ENCODE results near the gene MSRB1. TPM values are rescaled to one million over a fixed set of nuclear protein-coding genes. Genes with fewer than 3 reads are reported as not detected.

Gene MSRB1
- total RNA-seq, 1 experiment from 2014 or later: 20.3 TPM

- Mint-ChIP-seq H3K36me3 (ENCODE audit: insufficient read depth, unreplicated experiment) (peaks cover 47% of the 10 kb centered on the region), H3K4me3 (ENCODE audit: low read depth, unreplicated experiment) (peak overlapping the region; percentile 54), H3K4me1 (ENCODE audit: low read depth, unreplicated experiment) (peaks cover 11% of the 10 kb centered on the region), H3K27ac (ENCODE audit: unreplicated experiment) (no peak overlapping the region), H3K27me3 (ENCODE audit: unreplicated experiment) (no peaks in the 10 kb centered on the region), H3K9me3 (ENCODE audit: low read depth, unreplicated experiment) (no peaks in the 10 kb centered on the region)
- BruUV-seq (replicated peaks): TSS peak; percentile 14
- intact Hi-C loops (cut with micrococcal nuclease; ENCODE audit: unreplicated experiment): no loop called here
- no peak for TF ChIP-seq CTCF (IDR thresholded peaks at IDR 0.05; ENCODE audit: unreplicated experiment)
- CTCF ChIA-PET: no interaction called here
- DNase-seq: peak; percentile 61
These were observed 47.5 kb upstream of the MSRB1 start for GRCh38 chr16:1990351-1991134.

- H3K9me3 Mint-ChIP-seq (ENCODE audit: low read depth, unreplicated experiment): no peaks in the 10 kb centered on the region
- CTCF ChIA-PET: no interaction called here
- DNase-seq: no peak
- H3K27ac Mint-ChIP-seq (ENCODE audit: unreplicated experiment): no peak overlapping the region
- intact Hi-C loops (cut with micrococcal nuclease; ENCODE audit: unreplicated experiment): no loop called here
- no peak for TF ChIP-seq CTCF (IDR thresholded peaks at IDR 0.05; ENCODE audit: unreplicated experiment)
- H3K27me3 Mint-ChIP-seq (ENCODE audit: unreplicated experiment): no peaks in the 10 kb centered on the region
- H3K4me3 Mint-ChIP-seq (ENCODE audit: low read depth, unreplicated experiment): peak overlapping the region; percentile 54
- H3K36me3 Mint-ChIP-seq (ENCODE audit: insufficient read depth, unreplicated experiment): peaks cover 48% of the 10 kb centered on the region
- peaks cover 8% of the 10 kb centered on the region for H3K4me1 Mint-ChIP-seq (ENCODE audit: low read depth, unreplicated experiment)
- no TSS peak for BruUV-seq (replicated peaks)
These were observed 47.0 kb upstream of the MSRB1 start for GRCh38 chr16:1990101-1990350.

GRCh38 chr16:1989209-1990100, 46.5 kb upstream of the MSRB1 start, which contains the start of gene SYNGR3:
Gene SYNGR3, plus strand, starts transcription at chr16:1989970. Its CDS starts 133 bp downstream, at chr16:1990103.
- Mint-ChIP-seq H3K36me3 (ENCODE audit: insufficient read depth, unreplicated experiment) (peaks cover 54% of the 10 kb centered on the region), H3K9me3 (ENCODE audit: low read depth, unreplicated experiment) (no peaks in the 10 kb centered on the region), H3K4me1 (ENCODE audit: low read depth, unreplicated experiment) (peaks cover 8% of the 10 kb centered on the region), H3K27me3 (ENCODE audit: unreplicated experiment) (no peaks in the 10 kb centered on the region), H3K4me3 (ENCODE audit: low read depth, unreplicated experiment) (peak within 1 kb of the TSS; percentile 54), H3K27ac (ENCODE audit: unreplicated experiment) (peak within 1 kb of the TSS; percentile 13)
- CTCF ChIA-PET: no interaction called here
- TF ChIP-seq CTCF (IDR thresholded peaks at IDR 0.05; ENCODE audit: unreplicated experiment): no peak
- BruUV-seq (replicated peaks): no TSS peak
- no peak for DNase-seq
- intact Hi-C loops (cut with micrococcal nuclease; ENCODE audit: unreplicated experiment): no loop called here

- CTCF ChIA-PET: no interaction called here
These were observed 44.2 kb upstream of the MSRB1 start for GRCh38 chr16:1987198-1987597.

More at GRCh38 chr16:1987198-1987597, 44.2 kb upstream of the MSRB1 start:
- Mint-ChIP-seq H3K27me3 (ENCODE audit: unreplicated experiment) (no peaks in the 10 kb centered on the region), H3K27ac (ENCODE audit: unreplicated experiment) (no peak overlapping the region), H3K36me3 (ENCODE audit: insufficient read depth, unreplicated experiment) (peaks cover 67% of the 10 kb centered on the region), H3K4me1 (ENCODE audit: low read depth, unreplicated experiment) (peaks cover 13% of the 10 kb centered on the region), H3K9me3 (ENCODE audit: low read depth, unreplicated experiment) (no peaks in the 10 kb centered on the region), H3K4me3 (ENCODE audit: low read depth, unreplicated experiment) (no peak overlapping the region)
- intact Hi-C loops (cut with micrococcal nuclease; ENCODE audit: unreplicated experiment): no loop called here
- BruUV-seq (replicated peaks): no TSS peak
- no peak for TF ChIP-seq CTCF (IDR thresholded peaks at IDR 0.05; ENCODE audit: unreplicated experiment)
- DNase-seq: no peak
